ENCODE measurements around the gene DUSP10.
A peak's percentile ranks its signal among the peaks of the same experiment; 100 is the strongest.

DUSP10 gene

GRCh38 chr1:221712198-221712684, 29.6 kb downstream of the DUSP10 start:
- DNase-seq = peak; percentile 17

- DNase-seq = no peak
Observed at GRCh38 chr1:221711656-221712055, 30.2 kb downstream of the DUSP10 start.

- no peak for DNase-seq
Observed at GRCh38 chr1:221711063-221711577, 30.8 kb downstream of the DUSP10 start.

- no peak for DNase-seq
Observed at GRCh38 chr1:221709854-221710253, 32.0 kb downstream of the DUSP10 start.

GRCh38 chr1:221708987-221709386, 32.9 kb downstream of the DUSP10 start:
- DNase-seq = no peak

GRCh38 chr1:221708076-221708571, 33.8 kb downstream of the DUSP10 start:
- peak; percentile 93 for DNase-seq

- DNase-seq = no peak
Observed at GRCh38 chr1:221706876-221707582, 34.9 kb downstream of the DUSP10 start.

- no peak for DNase-seq
Observed at GRCh38 chr1:221706191-221706590, 35.7 kb downstream of the DUSP10 start.

- no peak for DNase-seq
Observed at GRCh38 chr1:221704306-221704705, 37.6 kb downstream of the DUSP10 start.

- no peak for DNase-seq
Observed at GRCh38 chr1:221701570-221702186, 40.2 kb downstream of the DUSP10 start.

GRCh38 chr1:221700948-221701347, 40.9 kb downstream of the DUSP10 start:
- DNase-seq = no peak

- no peak for DNase-seq
Observed at GRCh38 chr1:221700536-221700935, 41.4 kb downstream of the DUSP10 start.

- no peak for DNase-seq
Observed at GRCh38 chr1:221699978-221700519, 41.8 kb downstream of the DUSP10 start.

GRCh38 chr1:221699577-221699976, 42.3 kb downstream of the DUSP10 start:
- no peak for DNase-seq

- no peak for DNase-seq
Observed at GRCh38 chr1:221698579-221699349, 43.1 kb downstream of the DUSP10 start.

GRCh38 chr1:221697923-221698425, 43.9 kb downstream of the DUSP10 start:
- DNase-seq = no peak

GRCh38 chr1:221696718-221697461, 45.0 kb downstream of the DUSP10 start:
- no peak for DNase-seq

- DNase-seq = no peak
Observed at GRCh38 chr1:221696027-221696426, 45.9 kb downstream of the DUSP10 start.

- DNase-seq = no peak
Observed at GRCh38 chr1:221695301-221695700, 46.6 kb downstream of the DUSP10 start.

GRCh38 chr1:221694109-221694508, 47.8 kb downstream of the DUSP10 start:
- DNase-seq = no peak

GRCh38 chr1:221693087-221693486, 48.8 kb downstream of the DUSP10 start:
- DNase-seq = no peak

GRCh38 chr1:221692643-221693042, 49.2 kb downstream of the DUSP10 start:
- DNase-seq = no peak

All from GDM1 (cell line).